ENCODE measurements around the gene CDC42EP2. TPM values are rescaled to one million over a fixed set of nuclear protein-coding genes. Genes with fewer than 3 reads are reported as not detected.

CDC42EP2 gene
- total RNA-seq, 2 experiments from 2014 or later: 0.96 TPM; not detected in 1

DNA sequence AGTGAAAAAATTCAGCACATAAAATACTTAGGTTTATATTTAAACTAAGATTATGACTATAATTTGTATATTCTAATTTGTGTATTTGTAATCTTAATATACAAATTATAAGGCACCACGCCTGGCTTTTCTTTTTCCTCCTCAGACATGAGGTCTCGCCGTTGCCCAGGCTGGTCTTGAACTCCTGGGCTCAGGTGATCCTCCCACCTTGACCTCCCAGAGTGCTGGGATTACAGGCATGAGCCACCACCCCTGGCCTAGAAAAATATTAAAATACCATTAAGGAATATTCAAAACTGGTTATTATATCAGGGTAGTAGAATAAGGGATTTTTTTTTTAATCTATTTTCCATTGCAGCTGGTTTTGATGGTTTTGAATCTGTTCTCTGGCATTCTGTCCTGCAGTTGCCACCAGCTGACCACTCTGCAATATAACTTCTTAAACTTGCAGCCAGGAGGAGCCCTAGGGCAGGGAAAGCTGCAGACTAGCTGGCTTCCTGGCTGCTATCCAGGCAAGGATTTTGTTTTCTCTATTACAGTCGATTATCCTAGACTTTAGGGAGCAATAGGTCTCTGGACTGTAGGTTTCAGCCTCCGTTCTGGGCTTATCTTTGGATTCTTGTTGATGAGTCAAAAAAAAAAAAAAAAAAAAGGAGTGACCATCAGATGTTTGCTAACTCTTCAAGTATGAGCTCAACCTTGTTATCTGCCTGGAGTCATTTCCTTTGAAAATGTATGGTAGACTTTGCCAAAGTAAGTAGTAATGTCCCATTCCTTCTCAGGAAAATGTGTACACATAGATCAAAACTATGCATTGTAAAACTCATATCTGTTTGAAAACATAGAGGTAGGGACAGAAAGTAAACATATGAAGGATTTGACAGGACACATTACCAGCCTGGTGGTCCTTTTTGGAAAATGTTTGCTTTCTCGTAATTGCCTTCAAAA lies 39.7 kb upstream of the CDC42EP2 start:
- peaks cover 62% of the 10 kb centered on the region for H3K36me3 Mint-ChIP-seq (ENCODE audit: low read depth)
- intact Hi-C loops (cut with DNase I, micrococcal nuclease): loop anchor here (1.0 to 5.0 kb wide), 4 partner anchors 40 to 235 kb away; partner anchors contain the start of gene CDC42EP2 (in 1 of the 2)
- H3K27me3 ChIP-seq (ENCODE audit: control insufficient read depth in 1 of 2, insufficient read depth in 2 of 2, low read length in 2 of 2): no peaks in the 10 kb centered on the region
- H3K9me3 Mint-ChIP-seq: no peaks in the 10 kb centered on the region
- DNase-seq: peak in 7 of 14 experiments; percentile 7 to 67 (median 46)
- H3K27me3 Mint-ChIP-seq: no peaks in the 10 kb centered on the region
- H3K27ac ChIP-seq (ENCODE audit: low read depth in 1 of 2, low read length in 2 of 2): no peak overlapping the region
- H3K4me3 Mint-ChIP-seq: no peak overlapping the region
- TF ChIP-seq, protein P1, sequence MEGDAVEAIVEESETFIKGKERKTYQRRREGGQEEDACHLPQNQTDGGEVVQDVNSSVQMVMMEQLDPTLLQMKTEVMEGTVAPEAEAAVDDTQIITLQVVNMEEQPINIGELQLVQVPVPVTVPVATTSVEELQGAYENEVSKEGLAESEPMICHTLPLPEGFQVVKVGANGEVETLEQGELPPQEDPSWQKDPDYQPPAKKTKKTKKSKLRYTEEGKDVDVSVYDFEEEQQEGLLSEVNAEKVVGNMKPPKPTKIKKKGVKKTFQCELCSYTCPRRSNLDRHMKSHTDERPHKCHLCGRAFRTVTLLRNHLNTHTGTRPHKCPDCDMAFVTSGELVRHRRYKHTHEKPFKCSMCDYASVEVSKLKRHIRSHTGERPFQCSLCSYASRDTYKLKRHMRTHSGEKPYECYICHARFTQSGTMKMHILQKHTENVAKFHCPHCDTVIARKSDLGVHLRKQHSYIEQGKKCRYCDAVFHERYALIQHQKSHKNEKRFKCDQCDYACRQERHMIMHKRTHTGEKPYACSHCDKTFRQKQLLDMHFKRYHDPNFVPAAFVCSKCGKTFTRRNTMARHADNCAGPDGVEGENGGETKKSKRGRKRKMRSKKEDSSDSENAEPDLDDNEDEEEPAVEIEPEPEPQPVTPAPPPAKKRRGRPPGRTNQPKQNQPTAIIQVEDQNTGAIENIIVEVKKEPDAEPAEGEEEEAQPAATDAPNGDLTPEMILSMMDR (IDR thresholded peaks at IDR 0.05): peak; percentile 57
- H3K4me1 Mint-ChIP-seq (ENCODE audit: low read depth): peaks cover 8% of the 10 kb centered on the region
- POLR2A ChIA-PET: interaction anchor here (0.6 to 1.4 kb wide), 7 partner anchors 13 to 231 kb away, joined by 3 to 8 read pairs (median 3); partner anchors contain the start of gene POLA2
- H3K9me3 ChIP-seq (ENCODE audit: control insufficient read depth in 1 of 2, insufficient read depth in 1 of 2, low read length in 2 of 2): no peaks in the 10 kb centered on the region
- CTCF ChIA-PET: interaction anchor here (0.6 to 2.4 kb wide), 8 partner anchors 11 to 77 kb away, joined by 3 to 37 read pairs (median 4); partner anchors contain the start of genes CDC42EP2 and DPF2
- H3K4me3 ChIP-seq (ENCODE audit: low read length): no peak overlapping the region
- no peak for ATAC-seq (ENCODE audit: poor library complexity)
- no peaks in the 10 kb centered on the region for H3K4me1 ChIP-seq (ENCODE audit: insufficient read depth, low read length)
- peaks cover 42% of the 10 kb centered on the region for H3K36me3 ChIP-seq (ENCODE audit: insufficient read depth, low read length)
- H3K27ac Mint-ChIP-seq: no peak overlapping the region

DNA sequence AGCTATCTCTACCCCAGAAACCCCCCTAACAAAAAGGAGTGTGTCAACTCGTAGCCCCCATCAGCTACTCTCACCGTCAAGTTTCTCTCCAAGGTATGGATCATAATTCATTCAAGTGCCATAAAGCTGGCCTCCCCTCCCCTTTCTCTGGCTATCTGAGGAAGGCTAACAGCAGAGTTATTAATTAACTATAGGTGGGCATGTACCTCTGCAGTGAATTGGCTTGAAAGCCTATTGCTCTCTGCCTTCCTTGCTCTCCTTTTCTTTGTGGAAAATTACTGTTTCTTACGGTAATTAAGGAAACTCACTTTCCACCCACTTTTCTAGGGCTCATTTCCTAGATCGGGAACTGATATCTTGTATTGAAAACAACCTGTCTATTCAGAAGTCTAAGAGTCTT lies 38.8 kb upstream of the CDC42EP2 start:
- ChIA-PET CTCF (interaction anchor here (1.1 to 2.4 kb wide), 6 partner anchors 12 to 56 kb away, joined by 3 to 37 read pairs (median 6); partner anchors contain the start of gene CDC42EP2), POLR2A (interaction anchor here (0.6 to 1.4 kb wide), 3 partner anchors 14 to 40 kb away, joined by 3 to 8 read pairs (median 7); partner anchors contain the start of gene POLA2)
- H3K4me1 Mint-ChIP-seq (ENCODE audit: low read depth): peaks cover 11% of the 10 kb centered on the region
- TF ChIP-seq, protein P1 (IDR thresholded peaks at IDR 0.05): no peak
- H3K27me3 Mint-ChIP-seq: no peaks in the 10 kb centered on the region
- no peaks in the 10 kb centered on the region for H3K9me3 Mint-ChIP-seq
- H3K36me3 ChIP-seq (ENCODE audit: insufficient read depth, low read length): peaks cover 42% of the 10 kb centered on the region
- H3K9me3 ChIP-seq (ENCODE audit: control insufficient read depth in 1 of 2, insufficient read depth in 1 of 2, low read length in 2 of 2): no peaks in the 10 kb centered on the region
- no peaks in the 10 kb centered on the region for H3K4me1 ChIP-seq (ENCODE audit: insufficient read depth, low read length)
- H3K27me3 ChIP-seq (ENCODE audit: control insufficient read depth in 1 of 2, insufficient read depth in 2 of 2, low read length in 2 of 2): no peaks in the 10 kb centered on the region
- no peak for DNase-seq
- no peak overlapping the region for H3K27ac ChIP-seq (ENCODE audit: low read depth in 1 of 2, low read length in 2 of 2)
- no peak overlapping the region for H3K4me3 Mint-ChIP-seq
- peaks cover 62% of the 10 kb centered on the region for H3K36me3 Mint-ChIP-seq (ENCODE audit: low read depth)
- no peak overlapping the region for H3K4me3 ChIP-seq (ENCODE audit: low read length)
- intact Hi-C loops (cut with DNase I, micrococcal nuclease): loop anchor here (1.0 to 5.0 kb wide), 4 partner anchors 39 to 234 kb away; partner anchors contain the start of gene CDC42EP2 (in 1 of the 2)
- ATAC-seq (ENCODE audit: poor library complexity): no peak
- H3K27ac Mint-ChIP-seq: no peak overlapping the region

DNA sequence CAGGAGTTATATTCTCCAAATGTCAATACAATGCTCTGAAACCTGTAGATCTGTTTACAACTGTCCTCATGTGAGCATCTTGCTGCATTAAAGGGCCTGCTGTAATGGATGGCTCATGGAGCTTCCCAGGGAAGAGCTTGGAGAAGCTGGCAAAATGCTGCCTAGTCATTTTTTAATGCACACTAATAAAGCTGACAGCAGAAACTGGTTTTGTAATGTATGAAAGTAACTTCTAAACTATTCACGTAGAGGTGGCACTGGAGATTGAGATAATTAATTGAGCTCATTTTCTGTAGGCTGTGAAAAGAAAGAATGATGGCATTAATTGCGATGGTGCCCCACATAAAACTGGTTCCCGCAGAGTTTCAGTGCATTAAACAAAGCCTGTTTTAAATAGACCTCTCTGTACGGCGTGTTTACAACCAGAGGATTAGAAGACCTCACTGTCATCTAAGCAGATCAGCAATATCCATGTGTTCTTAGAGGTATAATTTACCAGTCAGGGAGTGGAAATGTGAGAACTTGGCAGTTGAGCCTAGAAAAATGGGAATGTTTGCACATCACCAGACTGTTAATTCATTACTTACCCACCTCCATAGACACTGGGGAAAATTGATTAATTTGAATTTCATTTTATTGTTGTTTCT lies 36.9 kb upstream of the CDC42EP2 start:
- Mint-ChIP-seq H3K27ac (no peak overlapping the region), H3K4me3 (no peak overlapping the region), H3K36me3 (ENCODE audit: low read depth) (peaks cover 68% of the 10 kb centered on the region), H3K4me1 (ENCODE audit: low read depth) (peaks cover 11% of the 10 kb centered on the region), H3K9me3 (no peaks in the 10 kb centered on the region), H3K27me3 (no peaks in the 10 kb centered on the region)
- ChIA-PET CTCF (interaction anchor here (0.9 kb wide), 1 partner anchor 52 kb away, joined by 3 read pairs; no protein-coding TSS in a partner anchor), POLR2A (no interaction called here)
- no peaks in the 10 kb centered on the region for H3K9me3 ChIP-seq (ENCODE audit: control insufficient read depth in 1 of 2, insufficient read depth in 1 of 2, low read length in 2 of 2)
- TF ChIP-seq, protein P1 (IDR thresholded peaks at IDR 0.05): no peak
- peaks cover 54% of the 10 kb centered on the region for H3K36me3 ChIP-seq (ENCODE audit: insufficient read depth, low read length)
- no peaks in the 10 kb centered on the region for H3K27me3 ChIP-seq (ENCODE audit: control insufficient read depth in 1 of 2, insufficient read depth in 2 of 2, low read length in 2 of 2)
- ATAC-seq (ENCODE audit: poor library complexity) (no peak), DNase-seq (no peak)
- intact Hi-C loops (cut with DNase I, micrococcal nuclease): loop anchor here in 1 of 2 experiments (5.0 kb wide), 1 partner anchor 190 kb away; no protein-coding TSS in a partner anchor
- H3K27ac ChIP-seq (ENCODE audit: low read depth in 1 of 2, low read length in 2 of 2): no peak overlapping the region
- no peaks in the 10 kb centered on the region for H3K4me1 ChIP-seq (ENCODE audit: insufficient read depth, low read length)
- H3K4me3 ChIP-seq (ENCODE audit: low read length): no peak overlapping the region

All from CD4-positive, alpha-beta T cell (primary cell).